Activated T-cell treated with anti-CD3 and anti-CD28 coated beads, Interleukin-2, amount 50 U/mL, for 4 hours (primary cell): ENCODE data around the gene TRIM61. TPM values are rescaled to one million over a fixed set of nuclear protein-coding genes. Genes with fewer than 3 reads are reported as not detected.

Source experiments
- total RNA-seq, 3 donors: library from RNA; stranded (reverse); gene quantifications; one replicate each; pipeline ENCODE4 v1.2.1, GENCODE V29; 2021

The TRIM61 gene
- total RNA-seq, 3 donors from 2014 or later: 1.1 to 2.3 (median 1.2) TPM

Other genes starting within 250 kb of the TRIM61 start
- gene SMIM31, start 223.5 kb downstream of the TRIM61 start, total RNA-seq: not detected
- gene APELA, start 100.5 kb downstream of the TRIM61 start, total RNA-seq: not detected
- not detected for gene TRIM60, start 54.3 kb upstream of the TRIM61 start, total RNA-seq
- gene TRIM75, start 76.2 kb upstream of the TRIM61 start, total RNA-seq: not detected
- 10 to 100 TPM; 15.5 to 17.9 (median 16.4) TPM for gene TMEM192, start 135.2 kb upstream of the TRIM61 start, total RNA-seq
- gene KLHL2, start 229.9 kb upstream of the TRIM61 start, total RNA-seq: 10 to 100 TPM; 13.8 to 19.3 (median 16.7) TPM